GM18520 (cell line): ENCODE measurements around the gene IGSF9B.

Experiments
- ATAC-seq: cut with Tn5 transposase; IDR thresholded peaks from one replicate; pipeline ENCODE4 v1.9.1; 2021; ENCODE audit not compliant: unreplicated experiment

IGSF9B gene

GRCh38 chr11:133903875-133904817 lies 52.6 kb downstream of the IGSF9B start:
- no peak for ATAC-seq

- ATAC-seq, result no peak
These were observed 53.7 kb downstream of the IGSF9B start for GRCh38 chr11:133903056-133903455.

GRCh38 chr11:133902506-133902905 lies 54.3 kb downstream of the IGSF9B start:
- ATAC-seq, result no peak

GRCh38 chr11:133901999-133902398 lies 54.8 kb downstream of the IGSF9B start:
- no peak for ATAC-seq

GRCh38 chr11:133901316-133901715 lies 55.5 kb downstream of the IGSF9B start:
- ATAC-seq, result no peak

GRCh38 chr11:133900176-133901105 lies 56.3 kb downstream of the IGSF9B start:
- no peak for ATAC-seq

GRCh38 chr11:133898770-133899115 lies 58.0 kb downstream of the IGSF9B start:
- ATAC-seq, result no peak

GRCh38 chr11:133898031-133898769 lies 58.6 kb downstream of the IGSF9B start:
- ATAC-seq, result no peak

GRCh38 chr11:133897331-133897650 lies 59.5 kb downstream of the IGSF9B start:
- no peak for ATAC-seq

- ATAC-seq, result no peak
These were observed 60.0 kb downstream of the IGSF9B start for GRCh38 chr11:133896642-133897330.

- no peak for ATAC-seq
These were observed 60.7 kb downstream of the IGSF9B start for GRCh38 chr11:133896028-133896427.

- ATAC-seq, result no peak
These were observed 61.2 kb downstream of the IGSF9B start for GRCh38 chr11:133895551-133895950.

- ATAC-seq, result no peak
These were observed 61.7 kb downstream of the IGSF9B start for GRCh38 chr11:133895061-133895479.

- ATAC-seq, result no peak
These were observed 63.4 kb downstream of the IGSF9B start for GRCh38 chr11:133893381-133893780.

- no peak for ATAC-seq
These were observed 64.0 kb downstream of the IGSF9B start for GRCh38 chr11:133892584-133893380.

GRCh38 chr11:133892126-133892525 lies 64.6 kb downstream of the IGSF9B start:
- ATAC-seq, result no peak

GRCh38 chr11:133889893-133890292 lies 66.9 kb downstream of the IGSF9B start:
- ATAC-seq, result no peak

GRCh38 chr11:133889188-133889587 lies 67.6 kb downstream of the IGSF9B start:
- no peak for ATAC-seq

GRCh38 chr11:133887692-133888332 lies 69.0 kb downstream of the IGSF9B start:
- no peak for ATAC-seq
